ENCODE results near the gene PHLDB3. TPM values are rescaled to one million over a fixed set of nuclear protein-coding genes. Genes with fewer than 3 reads are reported as not detected.

Gene PHLDB3
- total RNA-seq, 1 experiment from 2014 or later, result 6.7 TPM

- H3K27ac ChIP-seq (ENCODE audit: low read length), result no peak overlapping the region
- intact Hi-C loops (cut with micrococcal nuclease; ENCODE audit: unreplicated experiment) (no loop called here), in situ Hi-C loops (cut with HindIII; ENCODE audit: low pct_unique_long_range_greater_than_20kb, low sequenced_read_pairs) (no loop called here)
- DNase-seq (ENCODE audit: low read depth, low spot score) (no peak), ATAC-seq (no peak)
- no peaks in the 10 kb centered on the region for H3K4me1 ChIP-seq (ENCODE audit: control insufficient read depth, insufficient read depth, low read length)
- BruUV-seq (replicated peaks), result no TSS peak
- CTCF ChIA-PET, result no interaction called here
- no peak overlapping the region for H3K4me3 ChIP-seq (ENCODE audit: low read depth in 2 of 2, low read length in 2 of 2)
- POLR2A ChIA-PET, result no interaction called here
- TF ChIP-seq, protein P1, sequence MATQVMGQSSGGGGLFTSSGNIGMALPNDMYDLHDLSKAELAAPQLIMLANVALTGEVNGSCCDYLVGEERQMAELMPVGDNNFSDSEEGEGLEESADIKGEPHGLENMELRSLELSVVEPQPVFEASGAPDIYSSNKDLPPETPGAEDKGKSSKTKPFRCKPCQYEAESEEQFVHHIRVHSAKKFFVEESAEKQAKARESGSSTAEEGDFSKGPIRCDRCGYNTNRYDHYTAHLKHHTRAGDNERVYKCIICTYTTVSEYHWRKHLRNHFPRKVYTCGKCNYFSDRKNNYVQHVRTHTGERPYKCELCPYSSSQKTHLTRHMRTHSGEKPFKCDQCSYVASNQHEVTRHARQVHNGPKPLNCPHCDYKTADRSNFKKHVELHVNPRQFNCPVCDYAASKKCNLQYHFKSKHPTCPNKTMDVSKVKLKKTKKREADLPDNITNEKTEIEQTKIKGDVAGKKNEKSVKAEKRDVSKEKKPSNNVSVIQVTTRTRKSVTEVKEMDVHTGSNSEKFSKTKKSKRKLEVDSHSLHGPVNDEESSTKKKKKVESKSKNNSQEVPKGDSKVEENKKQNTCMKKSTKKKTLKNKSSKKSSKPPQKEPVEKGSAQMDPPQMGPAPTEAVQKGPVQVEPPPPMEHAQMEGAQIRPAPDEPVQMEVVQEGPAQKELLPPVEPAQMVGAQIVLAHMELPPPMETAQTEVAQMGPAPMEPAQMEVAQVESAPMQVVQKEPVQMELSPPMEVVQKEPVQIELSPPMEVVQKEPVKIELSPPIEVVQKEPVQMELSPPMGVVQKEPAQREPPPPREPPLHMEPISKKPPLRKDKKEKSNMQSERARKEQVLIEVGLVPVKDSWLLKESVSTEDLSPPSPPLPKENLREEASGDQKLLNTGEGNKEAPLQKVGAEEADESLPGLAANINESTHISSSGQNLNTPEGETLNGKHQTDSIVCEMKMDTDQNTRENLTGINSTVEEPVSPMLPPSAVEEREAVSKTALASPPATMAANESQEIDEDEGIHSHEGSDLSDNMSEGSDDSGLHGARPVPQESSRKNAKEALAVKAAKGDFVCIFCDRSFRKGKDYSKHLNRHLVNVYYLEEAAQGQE (IDR thresholded peaks at IDR 0.05; ENCODE audit: insufficient read depth in 1 of 2, low read depth in 2 of 2, low read length in 1 of 2), result no peak
- no peaks in the 10 kb centered on the region for H3K36me3 ChIP-seq (ENCODE audit: control insufficient read depth, insufficient read depth, low read length)
- no peaks in the 10 kb centered on the region for H3K9me3 ChIP-seq (ENCODE audit: control insufficient read depth, insufficient read depth, low read depth, low read length)
- H3K27me3 ChIP-seq (ENCODE audit: control insufficient read depth, insufficient read depth, low read length), result no peaks in the 10 kb centered on the region
Observed at GRCh38 chr19:43457809-43458208, 46.7 kb downstream of the PHLDB3 start.

DNA sequence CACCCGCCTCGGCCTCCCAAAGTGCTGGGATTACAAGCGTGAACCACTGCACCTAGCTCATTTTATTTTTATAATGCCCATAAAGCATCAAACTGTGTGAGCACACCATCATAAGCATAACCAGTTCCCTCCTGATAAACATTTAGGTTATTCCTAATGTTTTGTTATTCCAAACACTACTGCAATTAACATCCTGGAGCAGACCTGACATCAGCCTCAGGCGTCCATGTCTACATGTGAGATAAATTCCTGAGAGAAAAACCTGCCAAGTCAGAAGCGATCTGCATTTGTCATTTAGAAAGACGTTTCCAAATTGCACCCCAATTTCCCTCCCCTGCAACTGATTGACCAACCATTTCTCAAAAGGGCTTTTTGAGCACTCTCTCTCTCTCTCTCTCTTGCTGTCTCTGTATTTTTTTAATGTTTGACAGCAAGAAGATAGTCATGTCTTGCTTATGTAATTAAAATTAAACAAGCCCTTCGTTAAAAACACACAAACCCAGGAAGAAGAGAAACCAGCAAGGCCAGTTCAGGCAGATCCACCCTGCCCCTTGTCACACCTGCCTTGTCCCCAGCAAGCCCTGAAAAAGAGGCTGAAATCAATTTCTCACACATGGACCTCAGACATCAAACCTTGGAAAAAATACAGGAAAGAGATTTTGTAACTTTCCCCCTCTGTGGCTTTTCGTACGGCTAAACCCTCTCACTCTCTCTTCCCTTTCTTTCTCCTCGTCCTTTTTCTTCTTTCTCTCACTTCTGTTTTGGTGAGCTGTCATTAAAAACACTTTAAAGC lies 49.0 kb downstream of the PHLDB3 start:
- DNase-seq (ENCODE audit: low read depth, low spot score), result no peak
- H3K4me3 ChIP-seq (ENCODE audit: low read depth in 2 of 2, low read length in 2 of 2), result no peak overlapping the region
- no peak overlapping the region for H3K27ac ChIP-seq (ENCODE audit: low read length)
- POLR2A ChIA-PET, result no interaction called here
- in situ Hi-C loops (cut with HindIII; ENCODE audit: low pct_unique_long_range_greater_than_20kb, low sequenced_read_pairs), result no loop called here
- no peaks in the 10 kb centered on the region for H3K36me3 ChIP-seq (ENCODE audit: control insufficient read depth, insufficient read depth, low read length)
- no TSS peak for BruUV-seq (replicated peaks)
- H3K9me3 ChIP-seq (ENCODE audit: control insufficient read depth, insufficient read depth, low read depth, low read length), result no peaks in the 10 kb centered on the region
- H3K4me1 ChIP-seq (ENCODE audit: control insufficient read depth, insufficient read depth, low read length), result no peaks in the 10 kb centered on the region
- no peak for TF ChIP-seq TCF7L2 (IDR thresholded peaks at IDR 0.05; ENCODE audit: low read depth, low read length)
- CTCF ChIA-PET, result no interaction called here
- ATAC-seq, result no peak
- intact Hi-C loops (cut with micrococcal nuclease; ENCODE audit: unreplicated experiment), result no loop called here
- H3K27me3 ChIP-seq (ENCODE audit: control insufficient read depth, insufficient read depth, low read length), result no peaks in the 10 kb centered on the region

- DNase-seq (ENCODE audit: low read depth, low spot score), result no peak
- intact Hi-C loops (cut with micrococcal nuclease; ENCODE audit: unreplicated experiment) (no loop called here), in situ Hi-C loops (cut with HindIII; ENCODE audit: low pct_unique_long_range_greater_than_20kb, low sequenced_read_pairs) (no loop called here)
- no peak for TF ChIP-seq SIN3A (IDR thresholded peaks at IDR 0.05; ENCODE audit: borderline replicate concordance, insufficient read depth, low read depth, low read length)
- no peak for TF ChIP-seq CTCF (IDR thresholded peaks at IDR 0.05)
- TF ChIP-seq POLR2AphosphoS5 (IDR thresholded peaks at IDR 0.05; ENCODE audit: low read depth, low read length), result no peak
- Histone ChIP-seq H3K4me3 (ENCODE audit: low read depth in 2 of 2, low read length in 2 of 2) (no peak overlapping the region), H3K36me3 (ENCODE audit: control insufficient read depth, insufficient read depth, low read length) (no peaks in the 10 kb centered on the region), H3K27ac (ENCODE audit: low read length) (no peak overlapping the region), H3K27me3 (ENCODE audit: control insufficient read depth, insufficient read depth, low read length) (no peaks in the 10 kb centered on the region), H3K9me3 (ENCODE audit: control insufficient read depth, insufficient read depth, low read depth, low read length) (no peaks in the 10 kb centered on the region), H3K4me1 (ENCODE audit: control insufficient read depth, insufficient read depth, low read length) (no peaks in the 10 kb centered on the region)
- ChIA-PET POLR2A (no interaction called here), CTCF (no interaction called here)
- ATAC-seq, result no peak
- BruUV-seq (replicated peaks), result no TSS peak
Observed at GRCh38 chr19:43454031-43454430, 50.5 kb downstream of the PHLDB3 start.

All from Panc1 (cell line).